B cell (primary cell): ENCODE results near the gene PHACTR1. TPM values are rescaled to one million over a fixed set of nuclear protein-coding genes. Genes with fewer than 3 reads are reported as not detected.

Experiments
- ATAC-seq: fragments of 200-7000 bp; cut with Tn5 transposase; one replicate; pipeline ENCODE4 v1.10.0; 2021; ENCODE audit warnings: low read depth, mild to moderate bottlenecking, moderate number of reproducible peaks, moderate library complexity
- CTCF ChIA-PET: fragments of 350-600 bp; sonication (Branson Sonifier 250); formaldehyde crosslinking; loops from one replicate; lab custom pipeline; 2021; ENCODE audit warnings: antibody characterized with exemption, inconsistent platforms; lab: Charles Lee
- POLR2A ChIA-PET: fragments of 350-600 bp; sonication (Branson Sonifier 250); formaldehyde crosslinking; loops from one replicate; lab custom pipeline; 2021; ENCODE audit warnings: antibody characterized with exemption; lab: Charles Lee
- DNase-seq: peaks from one replicate; pipeline ENCODE4 v3.0.0; 2013
- H2AFZ ChIP-seq: 2 replicates; pipeline ENCODE4 v1.6.1; 2012; ENCODE audit warnings: mild to moderate bottlenecking, low read depth, low read length; ENCODE audit not compliant: insufficient read depth, poor library complexity, severe bottlenecking
- H3K27ac ChIP-seq, 2 donors: 1 replicate in 1 of 2; 2 replicates in 1 of 2; pipeline ENCODE4 v1.5.1; 2012 to 2013; ENCODE audit warnings: low read length in 2 of 2, mild to moderate bottlenecking in 2 of 2, moderate library complexity in 1 of 2
- H3K27me3 ChIP-seq, 4 experiments: fragments of 200-600 bp in 1 of 4; sonication (generic) in 1 of 4; replicated peaks in 1 of 4; 1 replicate in 2 of 4; 2 replicates in 2 of 4; pipeline versions ENCODE4 v1.6.1 to v1.7.0; 2013 to 2016; ENCODE audit warnings: low read length in 3 of 4, mild to moderate bottlenecking in 2 of 4, mixed read lengths in 1 of 4, moderate library complexity in 1 of 4; ENCODE audit not compliant: insufficient read depth in 4 of 4, control insufficient read depth in 3 of 4; ENCODE audit errors: control extremely low read depth in 1 of 4
- H3K36me3 ChIP-seq, 2 experiments: replicated peaks in 1 of 2; 1 replicate in 1 of 2; 2 replicates in 1 of 2; pipeline versions ENCODE4 v1.6.1 to v1.7.1; 2013; ENCODE audit warnings: low read length in 1 of 2; ENCODE audit not compliant: insufficient read depth in 2 of 2, control insufficient read depth in 1 of 2; ENCODE audit errors: control extremely low read depth in 1 of 2, extremely low read depth in 1 of 2
- H3K4me1 ChIP-seq, 2 donors: fragments of 200-600 bp in 1 of 2; sonication (generic) in 1 of 2; 1 replicate in 1 of 2; 2 replicates in 1 of 2; pipeline versions ENCODE4 v1.5.1 to v1.6.1; 2013 to 2017; ENCODE audit warnings: low read length in 2 of 2; ENCODE audit not compliant: control insufficient read depth in 2 of 2, insufficient read depth in 2 of 2
- H3K4me2 ChIP-seq: replicated peaks from 2 replicates; pipeline ENCODE3; 2012; ENCODE audit warnings: mild to moderate bottlenecking, low read depth, low read length; ENCODE audit not compliant: poor library complexity, severe bottlenecking
- H3K4me3 ChIP-seq, 5 experiments: fragments of 200-600 bp in 1 of 5; sonication (generic) in 1 of 5; 1 replicate in 3 of 5; 2 replicates in 2 of 5; pipeline versions ENCODE4 v1.5.1 to v1.7.0; 2011 to 2016; ENCODE audit warnings: low read length in 4 of 5, mild to moderate bottlenecking in 4 of 5, low read depth in 2 of 5, control low read depth in 1 of 5, moderate library complexity in 1 of 5; ENCODE audit not compliant: insufficient read depth in 1 of 5; ENCODE audit errors: control extremely low read depth in 1 of 5, extremely low read depth in 1 of 5
- H3K79me2 ChIP-seq: fragments of 200-600 bp; sonication (generic); one replicate; pipeline ENCODE4 v1.6.0; 2016; ENCODE audit warnings: low read length; ENCODE audit not compliant: control insufficient read depth, insufficient read depth
- H3K9ac ChIP-seq: fragments of 200-600 bp; sonication (generic); 2 replicates; pipeline ENCODE4 v1.6.1; 2017; ENCODE audit warnings: mild to moderate bottlenecking, low read length, moderate library complexity
- H3K9me3 ChIP-seq, 3 donors: one replicate each; pipeline versions ENCODE4 v1.6.1 to v1.7.1; 2013; ENCODE audit warnings: low read length in 2 of 3; ENCODE audit not compliant: control insufficient read depth in 2 of 3, insufficient read depth in 1 of 3; ENCODE audit errors: control extremely low read depth in 1 of 3
- H4K20me1 ChIP-seq: 2 replicates; pipeline ENCODE4 v1.6.0; 2012; ENCODE audit warnings: mild to moderate bottlenecking, low read length; ENCODE audit not compliant: insufficient read depth, control insufficient read depth, poor library complexity, severe bottlenecking
- H3K27ac Mint-ChIP-seq: one replicate; pipeline ENCODE4 v1.8.0; 2021; ENCODE audit warnings: mixed read lengths
- H3K27me3 Mint-ChIP-seq: one replicate; pipeline ENCODE4 v1.8.0; 2021; ENCODE audit warnings: mixed read lengths
- H3K4me1 Mint-ChIP-seq: one replicate; pipeline ENCODE4 v1.8.0; 2021; ENCODE audit warnings: mixed read lengths
- H3K4me3 Mint-ChIP-seq: one replicate; pipeline ENCODE4 v1.8.0; 2021; ENCODE audit warnings: mixed read lengths
- H3K9me3 Mint-ChIP-seq: one replicate; pipeline ENCODE4 v1.8.0; 2022; ENCODE audit warnings: mixed read lengths; ENCODE audit not compliant: insufficient read depth
- CTCF ChIP-seq: fragments of 200-600 bp; IDR thresholded peaks from one replicate; pipeline ENCODE4 v1.8.0; 2022; ENCODE audit warnings: antibody characterized with exemption, mild to moderate bottlenecking
- EZH2 ChIP-seq: IDR thresholded peaks from 2 replicates; pipeline ENCODE4 v1.6.1; 2012; ENCODE audit warnings: borderline replicate concordance, low read depth, mild to moderate bottlenecking, moderate library complexity, low read length; ENCODE audit not compliant: insufficient read depth, poor library complexity, severe bottlenecking
- WGBS: methylation state at CpG from one replicate; pipeline ENCODE4 v1.1.5; 2013; ENCODE audit warnings: missing lambda C conversion rate; ENCODE audit not compliant: insufficient coverage; 5-methylcytosine and 5-hydroxymethylcytosine counted together
- intact Hi-C: fragments of 100-400 bp; cut with micrococcal nuclease; formaldehyde crosslinking; loops from one replicate; pipeline ENCODE4 v1.10.0; 2022
- polyA plus RNA-seq: library from polyadenylated mRNA; depleted of rRNA; stranded (reverse); fragments of >200 nt; gene quantifications from 2 replicates; pipeline ENCODE4 v1.2.3, GENCODE V29; 2012
- total RNA-seq, 2 donors: library from RNA; stranded (reverse); fragments of 120-200 nt in 1 of 2; gene quantifications; 1 replicate in 1 of 2; 2 replicates in 1 of 2; pipeline versions ENCODE4 v1.2.3 to v1.2.4, GENCODE V29; 2013 to 2022

Gene PHACTR1
- total and polyA plus RNA-seq, 2 donors (not counting 1 experiment from before 2014, with no cell fraction given) = 30.2 to 129 TPM

- Mint-ChIP-seq H3K27me3 (peaks cover 35% of the 10 kb centered on the region), H3K4me3 (no peak overlapping the region), H3K27ac (no peak overlapping the region), H3K9me3 (no peaks in the 10 kb centered on the region), H3K4me1 (no peaks in the 10 kb centered on the region)
- no peak for TF ChIP-seq EZH2
- no peak for TF ChIP-seq CTCF
- no peak overlapping the region for H3K27ac ChIP-seq
- no peak overlapping the region for H3K4me2 ChIP-seq
- ChIA-PET POLR2A (no interaction called here), CTCF (interaction anchor here (0.8 to 2.1 kb wide), 3 partner anchors 9 to 1309 kb away, joined by 3 to 6 read pairs (median 3); no protein-coding TSS in a partner anchor)
- H3K79me2 ChIP-seq = no peaks in the 10 kb centered on the region
- WGBS = 69% methylated on average over 3 of the region's 4 CpGs
- intact Hi-C loops = no loop called here
- no peak overlapping the region for H2AFZ ChIP-seq
- no peak overlapping the region for H3K9ac ChIP-seq
- DNase-seq = no peak
- no peaks in the 10 kb centered on the region for H4K20me1 ChIP-seq
- no peaks in the 10 kb centered on the region for H3K4me1 ChIP-seq
- ATAC-seq = no peak
- H3K4me3 ChIP-seq = no peak overlapping the region
- H3K9me3 ChIP-seq = no peaks in the 10 kb centered on the region
- no peaks in the 10 kb centered on the region for H3K36me3 ChIP-seq
- H3K27me3 ChIP-seq = peaks cover 0 to 8% (median 5%) of the 10 kb centered on the region in 4 experiments
Measured at GRCh38 chr6:12899046-12899833, 182.7 kb downstream of the PHACTR1 start.

GRCh38 chr6:12903246-12903645 is 186.7 kb downstream of the PHACTR1 start:
- CTCF ChIA-PET = interaction anchor here (0.9 to 1.3 kb wide), 3 partner anchors 8 to 427 kb away, joined by 3 read pairs; no protein-coding TSS in a partner anchor
- intact Hi-C loops = no loop called here
- Histone ChIP-seq H3K36me3 (no peaks in the 10 kb centered on the region), H2AFZ (no peak overlapping the region), H4K20me1 (no peaks in the 10 kb centered on the region), H3K27ac (no peak overlapping the region), H3K9me3 (no peaks in the 10 kb centered on the region), H3K27me3 (peaks cover 0 to 12% (median 5%) of the 10 kb centered on the region in 4 experiments), H3K4me2 (no peak overlapping the region), H3K4me3 (no peak overlapping the region), H3K9ac (no peak overlapping the region), H3K79me2 (no peaks in the 10 kb centered on the region), H3K4me1 (no peaks in the 10 kb centered on the region)
- Mint-ChIP-seq H3K27ac (no peak overlapping the region), H3K9me3 (no peaks in the 10 kb centered on the region), H3K4me1 (no peaks in the 10 kb centered on the region), H3K27me3 (peaks cover 25% of the 10 kb centered on the region), H3K4me3 (no peak overlapping the region)
- POLR2A ChIA-PET = no interaction called here
- TF ChIP-seq CTCF (no peak), EZH2 (no peak)
- 33% methylated on average over 1 of the region's 1 CpG for WGBS
- no peak for ATAC-seq
- DNase-seq = no peak
